ENCODE data around the gene TEX261.
"Not testable (repeated sequence)": the region's sequence is repeated elsewhere in the genome, so short reads cannot be mapped to it uniquely, and the experiment has no call there.

TEX261 gene

DNA sequence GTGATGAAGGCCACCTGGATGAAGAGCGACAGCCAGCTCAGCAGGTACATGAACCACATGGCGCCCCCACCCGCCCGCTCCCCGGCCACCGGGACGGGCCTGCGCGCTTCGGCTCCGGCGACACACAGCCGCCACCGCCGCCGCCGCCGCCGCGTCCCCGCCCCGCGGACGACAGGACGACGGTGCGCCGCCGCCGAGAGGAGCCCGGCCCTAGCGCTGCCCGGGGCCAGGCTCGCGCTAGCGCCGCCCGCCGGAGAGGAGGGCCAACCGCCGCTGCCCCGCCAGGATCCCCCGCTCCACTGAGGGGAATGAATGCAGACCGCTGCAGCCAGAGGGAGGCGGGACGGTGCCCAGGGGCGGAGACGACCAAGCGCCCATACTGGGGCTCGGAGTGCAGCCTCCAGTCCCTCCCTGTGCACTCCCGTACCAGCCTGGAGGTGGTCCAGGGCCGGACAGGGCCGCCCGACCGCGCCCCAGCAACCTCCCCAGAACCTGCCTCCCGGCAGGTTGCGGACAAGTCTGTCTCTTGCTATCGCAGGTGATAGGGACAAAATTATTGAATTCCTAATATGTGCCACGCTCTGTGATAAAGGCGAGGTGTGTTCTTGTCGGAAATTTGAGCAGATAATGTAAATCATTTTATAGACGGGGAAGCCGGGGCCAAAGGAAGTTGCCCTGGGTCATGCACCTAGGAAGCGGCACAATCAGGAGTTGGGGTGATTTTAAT lies at the start of gene TEX261:
Gene TEX261 (minus strand): TSS at position 175 of the 727 bp plus-strand sequence. CDS start 116 bp downstream, at position 59.
- Histone ChIP-seq H3K9ac (ENCODE audit: low read length) (peak within 1 kb of the TSS; percentile 79), H3K4me3 (ENCODE audit: low read depth in 1 of 2, low read length in 2 of 2) (peak within 1 kb of the TSS; percentile 94 to 95), H3K36me3 (ENCODE audit: insufficient read depth, low read length) (peaks cover 26% of the 10 kb centered on the region), H3K27me3 (ENCODE audit: control insufficient read depth in 1 of 2, insufficient read depth in 2 of 2, low read length in 2 of 2) (no peaks in the 10 kb centered on the region), H3K27ac (ENCODE audit: low read depth, low read length) (peak within 1 kb of the TSS; percentile 32), H3K4me1 (ENCODE audit: insufficient read depth, low read length) (peaks cover 15% of the 10 kb centered on the region), H3K9me3 (ENCODE audit: low read length) (no peaks in the 10 kb centered on the region)

DNA sequence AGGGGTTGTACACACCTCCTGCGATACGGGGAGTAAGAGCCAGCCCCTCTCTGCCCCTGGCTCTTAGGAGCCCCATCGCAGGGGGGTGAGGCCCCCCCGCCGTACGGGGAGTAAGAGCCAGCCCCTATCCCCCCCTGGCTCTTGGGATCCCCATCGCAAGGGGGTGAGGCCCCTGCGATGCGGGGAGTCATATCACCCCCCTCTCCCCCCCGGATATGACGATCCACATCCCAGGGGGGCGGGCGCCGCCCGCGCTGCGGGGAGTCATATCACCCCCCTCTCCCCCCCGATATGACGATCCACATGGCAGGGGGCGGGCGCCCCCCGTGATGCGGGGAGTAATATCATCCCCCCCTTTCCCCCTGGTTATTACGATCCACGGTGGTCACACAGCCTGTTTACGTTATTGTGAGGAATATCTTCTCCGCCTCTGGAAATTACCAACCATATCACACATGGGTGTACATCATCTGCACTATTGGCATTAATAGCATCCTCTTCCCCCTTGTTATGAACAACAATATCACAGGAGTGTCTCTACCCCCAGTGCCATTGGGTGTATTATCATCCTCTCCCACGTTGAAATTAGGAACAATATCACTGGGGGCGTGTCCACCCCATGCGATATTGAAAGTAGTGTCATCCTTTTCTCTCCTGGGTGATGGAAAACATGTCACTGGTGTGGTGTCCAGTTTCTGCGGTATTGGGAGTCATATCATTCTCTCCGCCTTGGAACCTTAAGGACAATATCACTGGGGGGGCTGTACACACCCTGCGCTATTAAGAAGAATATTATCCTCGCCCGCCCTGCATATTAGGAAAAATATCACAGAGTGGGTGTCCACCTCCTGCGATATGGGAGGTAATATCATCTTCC lies 49.1 kb upstream of the TEX261 start:
- Histone ChIP-seq H3K27ac (ENCODE audit: low read depth, low read length) (no peak overlapping the region), H3K36me3 (ENCODE audit: insufficient read depth, low read length) (no peaks in the 10 kb centered on the region), H3K9me3 (ENCODE audit: low read length) (no peaks in the 10 kb centered on the region), H3K4me3 (ENCODE audit: low read depth in 1 of 2, low read length in 2 of 2) (no peak overlapping the region), H3K9ac (ENCODE audit: low read length) (no peak overlapping the region), H3K4me1 (ENCODE audit: insufficient read depth, low read length) (no peaks in the 10 kb centered on the region), H3K27me3 (ENCODE audit: control insufficient read depth in 1 of 2, insufficient read depth in 2 of 2, low read length in 2 of 2) (no peaks in the 10 kb centered on the region)

DNA sequence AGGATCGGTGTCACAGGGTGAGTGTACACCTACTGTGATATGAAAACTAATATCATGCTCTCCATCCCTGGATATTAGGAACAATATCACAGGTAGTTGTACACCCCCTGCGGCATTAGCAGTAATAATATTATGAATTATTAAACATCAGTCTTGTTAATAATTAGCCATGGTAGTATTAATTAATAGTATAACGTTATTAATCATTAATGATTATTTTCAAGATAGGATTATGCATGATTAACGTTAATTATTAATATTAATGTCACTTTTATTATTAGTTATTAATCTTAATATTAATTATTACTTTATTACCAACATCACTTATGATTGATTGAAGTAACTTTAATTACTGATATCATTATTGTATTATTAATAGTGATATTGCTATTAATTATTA lies 47.6 kb upstream of the TEX261 start:
- Histone ChIP-seq H3K4me3 (ENCODE audit: low read depth in 1 of 2, low read length in 2 of 2) (no peak overlapping the region), H3K36me3 (ENCODE audit: insufficient read depth, low read length) (no peaks in the 10 kb centered on the region), H3K4me1 (ENCODE audit: insufficient read depth, low read length) (no peaks in the 10 kb centered on the region), H3K9me3 (ENCODE audit: low read length) (no peaks in the 10 kb centered on the region), H3K9ac (ENCODE audit: low read length) (no peak overlapping the region), H3K27ac (ENCODE audit: low read depth, low read length) (no peak overlapping the region), H3K27me3 (ENCODE audit: control insufficient read depth in 1 of 2, insufficient read depth in 2 of 2, low read length in 2 of 2) (no peaks in the 10 kb centered on the region)

DNA sequence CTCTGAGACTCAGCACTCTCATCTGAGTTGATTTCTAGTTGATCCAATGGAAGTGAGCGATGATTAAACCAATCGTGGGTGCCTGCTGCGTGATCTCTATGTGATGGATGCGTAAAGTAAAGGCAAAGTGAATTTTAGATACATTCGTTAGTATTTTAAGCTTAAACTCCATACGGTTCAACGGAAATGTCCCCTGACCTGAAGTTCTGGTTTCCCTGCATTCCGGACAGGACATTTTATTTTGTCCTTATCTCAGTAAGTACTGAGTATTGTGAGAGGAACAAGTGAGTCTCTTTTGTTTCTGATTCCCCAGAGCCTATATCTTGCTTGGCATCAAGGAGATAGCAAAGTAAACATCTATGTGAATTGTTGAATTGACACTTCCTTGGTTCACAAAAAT lies 41.6 kb upstream of the TEX261 start:
- not testable (repeated sequence) for H3K9ac ChIP-seq (ENCODE audit: low read length); H3K4me3 ChIP-seq (ENCODE audit: low read depth in 1 of 2, low read length in 2 of 2); H3K4me1 ChIP-seq (ENCODE audit: insufficient read depth, low read length); H3K27ac ChIP-seq (ENCODE audit: low read depth, low read length); H3K27me3 ChIP-seq (ENCODE audit: control insufficient read depth in 1 of 2, insufficient read depth in 2 of 2, low read length in 2 of 2); H3K36me3 ChIP-seq (ENCODE audit: insufficient read depth, low read length); H3K9me3 ChIP-seq (ENCODE audit: low read length)

DNA sequence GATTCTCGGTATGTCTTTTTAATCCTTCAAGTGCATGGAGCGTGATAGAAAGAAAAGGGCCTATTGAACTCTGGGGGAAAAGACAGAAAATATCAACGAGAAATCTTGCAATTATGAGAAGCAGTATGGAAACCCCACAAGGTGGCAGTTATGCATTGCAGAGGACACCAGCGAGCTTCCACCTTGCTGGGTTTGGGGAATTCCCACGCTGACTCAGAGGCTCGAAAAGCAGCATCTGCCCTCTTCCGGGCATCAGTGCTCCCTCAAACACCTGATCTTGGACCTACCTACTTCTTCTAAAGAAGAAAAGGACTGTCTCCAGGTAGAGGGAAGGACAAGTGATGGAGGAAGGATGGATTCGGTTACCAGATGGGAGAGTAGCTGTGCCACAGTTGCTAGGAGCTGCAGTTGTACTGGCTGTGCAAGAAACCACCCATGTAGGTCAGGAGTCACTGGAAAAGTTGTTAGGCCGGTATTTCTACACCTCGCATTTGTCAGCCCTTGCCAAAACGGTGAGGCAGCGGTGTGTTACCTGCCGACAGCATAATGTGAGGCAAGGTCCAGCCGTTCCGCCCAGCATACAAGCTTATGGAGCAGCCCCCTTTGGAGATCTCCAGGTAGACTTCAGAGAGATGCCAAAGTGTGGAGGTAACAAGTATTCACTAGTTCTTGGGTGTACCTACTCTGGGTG lies 29.0 kb upstream of the TEX261 start:
- not testable (repeated sequence) for H3K27ac ChIP-seq (ENCODE audit: low read depth, low read length); H3K36me3 ChIP-seq (ENCODE audit: insufficient read depth, low read length); H3K9ac ChIP-seq (ENCODE audit: low read length); H3K4me1 ChIP-seq (ENCODE audit: insufficient read depth, low read length); H3K9me3 ChIP-seq (ENCODE audit: low read length); H3K27me3 ChIP-seq (ENCODE audit: control insufficient read depth in 1 of 2, insufficient read depth in 2 of 2, low read length in 2 of 2); H3K4me3 ChIP-seq (ENCODE audit: low read depth in 1 of 2, low read length in 2 of 2)

DNA sequence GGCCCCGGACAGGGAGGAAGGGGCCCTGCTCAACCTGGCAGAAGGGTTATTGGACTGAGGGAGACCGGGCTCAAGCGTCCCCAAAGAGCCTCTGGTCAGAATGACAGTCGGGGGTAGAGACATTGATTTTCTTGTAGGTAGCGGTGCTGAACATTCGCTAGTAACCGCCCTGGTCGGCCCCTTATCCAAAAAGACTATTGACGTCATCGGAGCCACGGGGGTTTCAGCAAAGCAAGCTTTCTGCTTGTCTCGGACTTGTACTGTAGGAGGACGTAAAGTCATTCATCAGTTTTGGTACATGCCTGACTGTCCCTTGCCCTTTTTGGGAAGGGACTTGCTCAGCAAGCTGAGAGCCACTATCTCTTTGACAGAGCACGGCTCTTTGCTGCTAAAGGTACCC lies 26.7 kb upstream of the TEX261 start:
- H3K9ac ChIP-seq (ENCODE audit: low read length); H3K9me3 ChIP-seq (ENCODE audit: low read length); H3K4me1 ChIP-seq (ENCODE audit: insufficient read depth, low read length); H3K27ac ChIP-seq (ENCODE audit: low read depth, low read length); H3K27me3 ChIP-seq (ENCODE audit: control insufficient read depth in 1 of 2, insufficient read depth in 2 of 2, low read length in 2 of 2); H3K36me3 ChIP-seq (ENCODE audit: insufficient read depth, low read length); H3K4me3 ChIP-seq (ENCODE audit: low read depth in 1 of 2, low read length in 2 of 2): not testable (repeated sequence)

DNA sequence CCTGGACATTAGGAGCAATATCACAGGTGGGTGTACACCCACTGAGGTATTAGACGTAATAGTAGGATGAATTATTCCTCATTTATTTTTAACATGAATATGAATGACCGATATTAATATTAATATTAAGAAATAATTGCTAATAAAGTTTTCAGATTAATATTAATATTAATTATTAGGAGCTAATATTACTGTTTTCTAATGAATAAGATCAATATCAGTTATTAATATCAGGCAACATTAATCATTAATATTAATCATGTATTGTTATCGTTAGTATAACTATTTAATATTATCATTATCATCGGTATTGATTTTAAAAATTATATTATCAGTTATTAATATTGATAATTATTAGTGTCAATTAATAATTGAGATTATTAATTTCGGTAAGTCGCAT lies 25.3 kb upstream of the TEX261 start:
- H3K4me1 ChIP-seq (ENCODE audit: insufficient read depth, low read length); H3K27me3 ChIP-seq (ENCODE audit: control insufficient read depth in 1 of 2, insufficient read depth in 2 of 2, low read length in 2 of 2); H3K9ac ChIP-seq (ENCODE audit: low read length); H3K4me3 ChIP-seq (ENCODE audit: low read depth in 1 of 2, low read length in 2 of 2); H3K9me3 ChIP-seq (ENCODE audit: low read length); H3K27ac ChIP-seq (ENCODE audit: low read depth, low read length); H3K36me3 ChIP-seq (ENCODE audit: insufficient read depth, low read length): not testable (repeated sequence)

DNA sequence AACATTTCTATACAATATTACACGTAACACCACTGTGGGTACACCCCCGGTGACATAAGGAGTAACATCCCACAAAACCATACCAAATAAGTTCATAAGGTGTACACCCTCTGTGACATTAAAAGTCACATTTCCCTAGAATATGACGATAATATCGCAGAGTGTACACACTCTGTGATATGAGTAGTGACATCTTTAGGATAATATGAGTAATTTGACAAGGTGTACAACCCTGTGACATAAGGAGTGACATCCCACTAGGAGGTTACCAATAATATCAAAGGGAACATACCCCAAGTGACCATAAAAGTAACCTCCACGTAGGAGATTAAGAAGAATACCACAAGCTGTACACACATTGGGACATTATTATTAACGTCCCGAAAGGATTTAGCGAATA lies 24.0 kb upstream of the TEX261 start:
- Histone ChIP-seq H3K9ac (ENCODE audit: low read length) (no peak overlapping the region), H3K27me3 (ENCODE audit: control insufficient read depth in 1 of 2, insufficient read depth in 2 of 2, low read length in 2 of 2) (no peaks in the 10 kb centered on the region), H3K27ac (ENCODE audit: low read depth, low read length) (no peak overlapping the region), H3K4me3 (ENCODE audit: low read depth in 1 of 2, low read length in 2 of 2) (no peak overlapping the region), H3K9me3 (ENCODE audit: low read length) (no peaks in the 10 kb centered on the region), H3K36me3 (ENCODE audit: insufficient read depth, low read length) (no peaks in the 10 kb centered on the region), H3K4me1 (ENCODE audit: insufficient read depth, low read length) (no peaks in the 10 kb centered on the region)

DNA sequence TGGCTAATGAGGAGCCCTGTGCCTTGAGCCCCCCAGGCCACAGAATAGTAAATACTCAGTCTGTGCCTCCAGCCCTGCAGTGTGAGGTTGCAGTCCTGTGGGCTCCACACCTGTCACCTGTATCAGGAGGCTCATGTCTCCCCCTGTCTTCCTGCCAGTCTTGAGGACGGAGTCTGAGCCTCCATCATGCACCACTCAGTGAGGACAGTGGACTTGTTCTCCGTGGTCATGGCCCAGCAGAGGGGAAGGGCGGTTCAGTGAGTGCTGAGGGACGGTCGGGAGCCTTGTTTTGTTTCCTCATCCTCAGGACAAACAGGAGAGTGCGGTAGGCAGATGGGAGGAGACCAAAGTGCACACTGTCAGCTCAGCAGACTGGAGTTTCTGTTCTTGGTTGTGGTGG lies 17.1 kb upstream of the TEX261 start:
- not testable (repeated sequence) for H3K36me3 ChIP-seq (ENCODE audit: insufficient read depth, low read length); H3K9me3 ChIP-seq (ENCODE audit: low read length); H3K4me1 ChIP-seq (ENCODE audit: insufficient read depth, low read length); H3K27ac ChIP-seq (ENCODE audit: low read depth, low read length); H3K9ac ChIP-seq (ENCODE audit: low read length); H3K4me3 ChIP-seq (ENCODE audit: low read depth in 1 of 2, low read length in 2 of 2); H3K27me3 ChIP-seq (ENCODE audit: control insufficient read depth in 1 of 2, insufficient read depth in 2 of 2, low read length in 2 of 2)

DNA sequence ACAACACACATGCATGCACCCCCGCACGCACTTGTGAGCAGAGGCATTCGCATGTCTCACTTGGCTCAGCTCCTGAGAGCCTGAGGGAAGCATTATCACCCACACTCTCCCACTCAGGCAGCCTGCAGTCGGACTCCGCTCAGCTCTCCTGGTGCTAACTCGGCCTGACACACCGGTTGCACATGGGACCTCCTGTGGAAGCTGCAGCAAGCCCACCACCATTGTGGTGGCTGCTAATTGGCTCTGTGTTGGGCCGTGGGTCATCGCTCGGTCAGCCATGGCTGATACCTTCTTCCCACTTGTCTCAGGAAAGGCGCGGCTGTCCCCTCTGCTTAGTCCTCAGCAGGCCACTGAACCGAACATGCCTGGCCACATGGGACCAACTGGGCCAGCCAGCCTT lies 13.7 kb upstream of the TEX261 start:
- Histone ChIP-seq H3K9ac (ENCODE audit: low read length) (no peak overlapping the region), H3K36me3 (ENCODE audit: insufficient read depth, low read length) (no peaks in the 10 kb centered on the region), H3K4me1 (ENCODE audit: insufficient read depth, low read length) (no peaks in the 10 kb centered on the region), H3K4me3 (ENCODE audit: low read depth in 1 of 2, low read length in 2 of 2) (no peak overlapping the region), H3K27ac (ENCODE audit: low read depth, low read length) (no peak overlapping the region), H3K27me3 (ENCODE audit: control insufficient read depth in 1 of 2, insufficient read depth in 2 of 2, low read length in 2 of 2) (no peaks in the 10 kb centered on the region), H3K9me3 (ENCODE audit: low read length) (no peaks in the 10 kb centered on the region)

DNA sequence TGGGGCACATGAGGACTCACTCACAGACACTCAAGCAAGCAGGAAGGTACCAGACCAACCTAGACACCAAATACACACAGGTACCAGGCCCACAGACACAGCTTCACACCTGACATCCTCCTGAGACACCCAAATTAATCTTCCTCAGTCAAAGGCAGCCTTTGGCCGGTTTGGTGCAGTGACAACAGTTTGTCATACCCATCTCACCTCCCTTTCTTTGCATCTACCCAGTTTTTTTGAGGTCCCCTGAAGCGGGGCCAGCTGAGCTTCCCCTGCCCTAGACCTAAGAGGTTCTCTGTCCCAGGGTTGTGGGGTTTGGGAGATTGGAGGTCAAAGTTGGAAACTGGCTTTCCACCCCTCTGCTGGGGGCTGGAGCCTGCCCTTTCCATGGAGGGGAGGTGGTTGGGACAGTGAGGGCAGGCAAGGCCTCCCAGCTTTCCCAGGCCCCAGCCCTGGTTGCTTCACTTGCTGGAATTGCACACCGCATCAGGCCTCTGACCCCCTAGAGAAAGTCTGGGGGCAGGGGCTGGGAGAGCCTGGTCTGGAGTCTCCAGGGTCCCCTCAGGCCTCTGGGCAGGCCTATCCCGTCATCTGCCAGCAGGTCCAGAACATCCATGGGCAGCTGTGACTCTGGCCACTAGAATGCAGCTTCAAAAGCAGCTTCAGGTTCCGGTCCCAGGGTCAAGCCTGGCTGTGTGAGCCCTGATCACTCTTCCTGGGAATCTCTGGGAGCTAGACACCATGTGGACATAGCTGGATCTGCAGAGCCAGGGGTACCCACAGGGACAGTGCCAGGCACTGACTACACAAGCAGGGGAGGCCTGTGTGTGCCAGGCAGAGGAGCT lies 12.5 kb upstream of the TEX261 start:
- Histone ChIP-seq H3K27me3 (ENCODE audit: control insufficient read depth in 1 of 2, insufficient read depth in 2 of 2, low read length in 2 of 2) (no peaks in the 10 kb centered on the region), H3K36me3 (ENCODE audit: insufficient read depth, low read length) (no peaks in the 10 kb centered on the region), H3K4me3 (ENCODE audit: low read depth in 1 of 2, low read length in 2 of 2) (no peak overlapping the region), H3K9me3 (ENCODE audit: low read length) (no peaks in the 10 kb centered on the region), H3K27ac (ENCODE audit: low read depth, low read length) (no peak overlapping the region), H3K9ac (ENCODE audit: low read length) (no peak overlapping the region), H3K4me1 (ENCODE audit: insufficient read depth, low read length) (no peaks in the 10 kb centered on the region)

Measured in muscle layer of colon (tissue), 2 donors.